ENCODE results near the gene WNK1. TPM values are rescaled to one million over a fixed set of nuclear protein-coding genes. Genes with fewer than 3 reads are reported as not detected.
A peak's percentile ranks its signal among the peaks of the same experiment; 100 is the strongest.

The WNK1 gene
- total RNA-seq, 1 donor from 2014 or later: 157 TPM

GRCh38 chr12:795305-795704 is 42.9 kb downstream of the WNK1 start:
- H3K9me3 Mint-ChIP-seq (ENCODE audit: unreplicated experiment): no peaks in the 10 kb centered on the region
- TF ChIP-seq CTCF (IDR thresholded peaks at IDR 0.05; ENCODE audit: insufficient read depth, low read depth, low read length) (no peak), EZH2 (IDR thresholded peaks at IDR 0.05; ENCODE audit: insufficient read depth, low read length) (no peak)
- Histone ChIP-seq H3K9ac (ENCODE audit: low read length) (no peak overlapping the region), H3K4me2 (ENCODE audit: low read length) (no peak overlapping the region), H4K20me1 (ENCODE audit: insufficient read depth, low read length) (peaks cover 89% of the 10 kb centered on the region), H3K27me3 (ENCODE audit: insufficient read depth, low read length) (no peaks in the 10 kb centered on the region), H2AFZ (ENCODE audit: low read depth, low read length) (no peak overlapping the region), H3K36me3 (ENCODE audit: insufficient read depth, low read length) (no peaks in the 10 kb centered on the region), H3K4me3 (ENCODE audit: insufficient read depth, low read depth, low read length) (no peak overlapping the region), H3K4me1 (ENCODE audit: insufficient read depth, low read length) (peaks cover 3% of the 10 kb centered on the region), H3K9me3 (ENCODE audit: insufficient read depth, low read depth, low read length) (no peaks in the 10 kb centered on the region), H3K79me2 (ENCODE audit: insufficient read depth, low read length) (peaks cover 98% of the 10 kb centered on the region), H3K27ac (ENCODE audit: low read depth, low read length) (no peak overlapping the region)
- H3K4me1 Mint-ChIP-seq (ENCODE audit: low read depth, unreplicated experiment): peaks cover 17% of the 10 kb centered on the region
- H3K27ac Mint-ChIP-seq (ENCODE audit: unreplicated experiment): no peak overlapping the region
- no peaks in the 10 kb centered on the region for H3K27me3 Mint-ChIP-seq (ENCODE audit: low read depth, unreplicated experiment)
- H3K4me3 Mint-ChIP-seq (ENCODE audit: unreplicated experiment): no peak overlapping the region
- no peaks in the 10 kb centered on the region for H3K36me3 Mint-ChIP-seq (ENCODE audit: low read depth, unreplicated experiment)
- FAIRE-seq (no peak), DNase-seq (ENCODE audit: low read depth) (no peak)

GRCh38 chr12:800401-800800 is 48.0 kb downstream of the WNK1 start:
- Histone ChIP-seq H3K4me1 (ENCODE audit: insufficient read depth, low read length) (no peaks in the 10 kb centered on the region), H3K9me3 (ENCODE audit: insufficient read depth, low read depth, low read length) (no peaks in the 10 kb centered on the region), H3K4me2 (ENCODE audit: low read length) (no peak overlapping the region), H3K9ac (ENCODE audit: low read length) (no peak overlapping the region), H3K4me3 (ENCODE audit: insufficient read depth, low read depth, low read length) (no peak overlapping the region), H3K27me3 (ENCODE audit: insufficient read depth, low read length) (no peaks in the 10 kb centered on the region), H3K36me3 (ENCODE audit: insufficient read depth, low read length) (no peaks in the 10 kb centered on the region), H4K20me1 (ENCODE audit: insufficient read depth, low read length) (peaks cover 83% of the 10 kb centered on the region), H2AFZ (ENCODE audit: low read depth, low read length) (no peak overlapping the region), H3K79me2 (ENCODE audit: insufficient read depth, low read length) (peaks cover 97% of the 10 kb centered on the region), H3K27ac (ENCODE audit: low read depth, low read length) (no peak overlapping the region)
- Mint-ChIP-seq H3K27me3 (ENCODE audit: low read depth, unreplicated experiment) (no peaks in the 10 kb centered on the region), H3K36me3 (ENCODE audit: low read depth, unreplicated experiment) (no peaks in the 10 kb centered on the region), H3K27ac (ENCODE audit: unreplicated experiment) (no peak overlapping the region), H3K9me3 (ENCODE audit: unreplicated experiment) (no peaks in the 10 kb centered on the region), H3K4me3 (ENCODE audit: unreplicated experiment) (no peak overlapping the region), H3K4me1 (ENCODE audit: low read depth, unreplicated experiment) (peaks cover 14% of the 10 kb centered on the region)
- FAIRE-seq (peak; percentile 32), DNase-seq (ENCODE audit: low read depth) (no peak)
- TF ChIP-seq EZH2 (IDR thresholded peaks at IDR 0.05; ENCODE audit: insufficient read depth, low read length): no peak
- no peak for TF ChIP-seq CTCF (IDR thresholded peaks at IDR 0.05; ENCODE audit: insufficient read depth, low read depth, low read length)

- no peaks in the 10 kb centered on the region for H3K27me3 ChIP-seq (ENCODE audit: insufficient read depth, low read length)
- H3K9me3 ChIP-seq (ENCODE audit: insufficient read depth, low read depth, low read length): no peaks in the 10 kb centered on the region
- peaks cover 82% of the 10 kb centered on the region for H4K20me1 ChIP-seq (ENCODE audit: insufficient read depth, low read length)
- Mint-ChIP-seq H3K27ac (ENCODE audit: unreplicated experiment) (no peak overlapping the region), H3K4me1 (ENCODE audit: low read depth, unreplicated experiment) (peaks cover 19% of the 10 kb centered on the region), H3K36me3 (ENCODE audit: low read depth, unreplicated experiment) (no peaks in the 10 kb centered on the region), H3K4me3 (ENCODE audit: unreplicated experiment) (no peak overlapping the region), H3K27me3 (ENCODE audit: low read depth, unreplicated experiment) (no peaks in the 10 kb centered on the region), H3K9me3 (ENCODE audit: unreplicated experiment) (no peaks in the 10 kb centered on the region)
- H3K4me2 ChIP-seq (ENCODE audit: low read length): no peak overlapping the region
- H3K4me3 ChIP-seq (ENCODE audit: insufficient read depth, low read depth, low read length): no peak overlapping the region
- H3K27ac ChIP-seq (ENCODE audit: low read depth, low read length): no peak overlapping the region
- FAIRE-seq (no peak), DNase-seq (ENCODE audit: low read depth) (no peak)
- H3K79me2 ChIP-seq (ENCODE audit: insufficient read depth, low read length): peaks cover 97% of the 10 kb centered on the region
- H2AFZ ChIP-seq (ENCODE audit: low read depth, low read length): no peak overlapping the region
- no peaks in the 10 kb centered on the region for H3K36me3 ChIP-seq (ENCODE audit: insufficient read depth, low read length)
- no peak overlapping the region for H3K9ac ChIP-seq (ENCODE audit: low read length)
- peaks cover 7% of the 10 kb centered on the region for H3K4me1 ChIP-seq (ENCODE audit: insufficient read depth, low read length)
- TF ChIP-seq CTCF (IDR thresholded peaks at IDR 0.05; ENCODE audit: insufficient read depth, low read depth, low read length) (no peak), EZH2 (IDR thresholded peaks at IDR 0.05; ENCODE audit: insufficient read depth, low read length) (no peak)
Measured at GRCh38 chr12:802242-803120, 50.1 kb downstream of the WNK1 start.

Data from astrocyte (in vitro differentiated cells and primary cell).